Glutamatergic neuron (in vitro differentiated cells): ENCODE data around the gene CCDC85C. TPM values are rescaled to one million over a fixed set of nuclear protein-coding genes. Genes with fewer than 3 reads are reported as not detected.

Experiments
- DNase-seq: peaks from one replicate; pipeline ENCODE4 v3.0.0; 2022
- H3K27ac Mint-ChIP-seq: one replicate; pipeline ENCODE4 v1.8.0; 2020; ENCODE audit warnings: mild to moderate bottlenecking, mixed read lengths, inconsistent platforms; ENCODE audit not compliant: unreplicated experiment
- H3K27me3 Mint-ChIP-seq: one replicate; pipeline ENCODE4 v1.8.0; 2020; ENCODE audit warnings: mild to moderate bottlenecking, moderate library complexity, mixed read lengths, inconsistent platforms; ENCODE audit not compliant: unreplicated experiment
- H3K36me3 Mint-ChIP-seq: one replicate; pipeline ENCODE4 v1.8.0; 2020; ENCODE audit warnings: mild to moderate bottlenecking, mixed read lengths, inconsistent platforms; ENCODE audit not compliant: unreplicated experiment
- H3K4me1 Mint-ChIP-seq: one replicate; pipeline ENCODE4 v1.8.0; 2020; ENCODE audit warnings: mild to moderate bottlenecking, low read depth, mixed read lengths, inconsistent platforms; ENCODE audit not compliant: unreplicated experiment
- H3K4me3 Mint-ChIP-seq: one replicate; pipeline ENCODE4 v1.8.0; 2020; ENCODE audit warnings: mild to moderate bottlenecking, mixed read lengths, inconsistent platforms; ENCODE audit not compliant: unreplicated experiment
- H3K9me3 Mint-ChIP-seq: one replicate; pipeline ENCODE4 v1.8.0; 2020; ENCODE audit warnings: mild to moderate bottlenecking, moderate library complexity, mixed read lengths, inconsistent platforms; ENCODE audit not compliant: unreplicated experiment
- total RNA-seq: library from RNA; stranded (reverse); fragmentation: NEBNext Ultra II Directional; extraction: Animal tissue kit (Norgen Biotek cat#: 25700); gene quantifications from one replicate; pipeline ENCODE4 v1.2.1, GENCODE V29; 2021; ENCODE audit not compliant: unreplicated experiment
- TF ChIP-seq, protein P1 (sequence below): fragments of 200-600 bp; sonication (generic); IDR thresholded peaks from one replicate; pipeline ENCODE4 v1.5.0; 2021; ENCODE audit not compliant: partially characterized antibody, unreplicated experiment

Gene CCDC85C
- total RNA-seq, 1 donor from 2014 or later = 32.3 TPM

DNA sequence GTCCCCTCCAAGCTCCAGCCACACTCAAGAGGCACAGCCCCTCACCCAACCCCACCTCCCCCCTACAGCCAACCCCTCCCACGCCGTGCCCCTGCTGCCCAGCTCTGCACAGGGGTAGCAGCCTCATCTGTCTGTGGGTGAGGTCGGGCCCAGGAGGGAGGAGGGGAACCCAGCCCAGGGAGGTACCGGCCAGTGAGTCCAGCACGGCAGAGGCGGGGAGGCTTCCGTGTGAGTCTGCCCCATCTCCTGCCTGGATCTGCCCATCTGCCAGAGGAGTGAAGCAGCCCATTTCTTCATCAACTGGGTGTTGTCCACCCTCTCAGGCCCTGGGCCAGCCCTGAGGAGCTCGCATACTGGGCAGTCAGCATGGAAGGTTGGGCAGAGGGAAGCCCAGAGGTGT lies 68.6 kb downstream of the CCDC85C start:
- no peaks in the 10 kb centered on the region for H3K36me3 Mint-ChIP-seq
- peaks cover 2% of the 10 kb centered on the region for H3K27me3 Mint-ChIP-seq
- DNase-seq = no peak
- H3K4me1 Mint-ChIP-seq = peaks cover 7% of the 10 kb centered on the region
- H3K27ac Mint-ChIP-seq = no peak overlapping the region
- no peak overlapping the region for H3K4me3 Mint-ChIP-seq
- no peaks in the 10 kb centered on the region for H3K9me3 Mint-ChIP-seq
- TF ChIP-seq, protein P1, sequence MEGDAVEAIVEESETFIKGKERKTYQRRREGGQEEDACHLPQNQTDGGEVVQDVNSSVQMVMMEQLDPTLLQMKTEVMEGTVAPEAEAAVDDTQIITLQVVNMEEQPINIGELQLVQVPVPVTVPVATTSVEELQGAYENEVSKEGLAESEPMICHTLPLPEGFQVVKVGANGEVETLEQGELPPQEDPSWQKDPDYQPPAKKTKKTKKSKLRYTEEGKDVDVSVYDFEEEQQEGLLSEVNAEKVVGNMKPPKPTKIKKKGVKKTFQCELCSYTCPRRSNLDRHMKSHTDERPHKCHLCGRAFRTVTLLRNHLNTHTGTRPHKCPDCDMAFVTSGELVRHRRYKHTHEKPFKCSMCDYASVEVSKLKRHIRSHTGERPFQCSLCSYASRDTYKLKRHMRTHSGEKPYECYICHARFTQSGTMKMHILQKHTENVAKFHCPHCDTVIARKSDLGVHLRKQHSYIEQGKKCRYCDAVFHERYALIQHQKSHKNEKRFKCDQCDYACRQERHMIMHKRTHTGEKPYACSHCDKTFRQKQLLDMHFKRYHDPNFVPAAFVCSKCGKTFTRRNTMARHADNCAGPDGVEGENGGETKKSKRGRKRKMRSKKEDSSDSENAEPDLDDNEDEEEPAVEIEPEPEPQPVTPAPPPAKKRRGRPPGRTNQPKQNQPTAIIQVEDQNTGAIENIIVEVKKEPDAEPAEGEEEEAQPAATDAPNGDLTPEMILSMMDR = no peak

DNA sequence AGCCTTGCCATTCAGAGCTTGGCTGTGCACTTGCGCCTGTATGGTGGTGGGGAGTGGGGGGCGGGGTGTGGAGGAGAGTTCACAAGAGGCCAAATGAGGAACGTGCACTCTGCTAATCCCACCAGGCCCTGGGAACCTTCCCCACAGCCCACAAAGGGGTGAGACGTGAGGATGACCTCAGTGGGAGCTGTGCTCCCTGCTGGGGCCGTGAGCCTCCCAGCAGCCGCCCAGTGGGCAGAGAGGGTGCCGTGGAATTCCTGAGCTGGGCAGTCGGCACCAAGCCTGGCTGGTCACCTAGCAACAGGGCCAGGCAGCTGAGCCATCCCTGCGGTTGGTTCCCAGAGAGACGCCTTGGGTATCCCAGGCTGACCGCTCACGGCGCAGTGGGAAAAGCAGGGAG lies 69.1 kb downstream of the CCDC85C start:
- no peak for DNase-seq
- TF ChIP-seq, protein P1 = no peak

DNA sequence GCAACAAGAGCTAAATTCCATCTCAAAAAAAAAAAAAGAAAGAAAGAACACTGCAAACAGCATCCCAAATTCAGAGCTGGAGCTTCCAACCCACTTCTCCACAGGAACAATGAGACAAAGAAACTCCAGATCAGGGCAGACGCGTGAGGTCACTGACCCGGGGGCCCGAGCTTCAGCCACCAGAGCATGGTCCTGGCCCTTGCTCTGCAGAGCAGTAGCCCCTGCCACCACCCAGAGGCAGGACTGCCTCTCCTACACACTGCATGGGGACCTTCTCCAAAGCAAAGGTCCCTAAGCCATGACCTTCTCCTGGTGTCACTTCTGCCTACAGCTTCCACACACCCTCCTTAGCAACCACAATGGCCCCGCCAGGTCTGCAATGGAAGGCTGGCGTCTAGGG lies 69.7 kb downstream of the CCDC85C start:
- H3K27ac Mint-ChIP-seq = no peak overlapping the region
- peaks cover 2% of the 10 kb centered on the region for H3K27me3 Mint-ChIP-seq
- TF ChIP-seq, protein P1 = no peak
- no peaks in the 10 kb centered on the region for H3K36me3 Mint-ChIP-seq
- peaks cover 7% of the 10 kb centered on the region for H3K4me1 Mint-ChIP-seq
- H3K9me3 Mint-ChIP-seq = peaks cover 2% of the 10 kb centered on the region
- no peak overlapping the region for H3K4me3 Mint-ChIP-seq
- no peak for DNase-seq

More for the DNA sequence above, 69.1 kb downstream of the CCDC85C start:
- Mint-ChIP-seq H3K4me1 (peaks cover 7% of the 10 kb centered on the region), H3K36me3 (no peaks in the 10 kb centered on the region), H3K27me3 (peaks cover 2% of the 10 kb centered on the region), H3K9me3 (peaks cover 2% of the 10 kb centered on the region), H3K27ac (no peak overlapping the region), H3K4me3 (no peak overlapping the region)

DNA sequence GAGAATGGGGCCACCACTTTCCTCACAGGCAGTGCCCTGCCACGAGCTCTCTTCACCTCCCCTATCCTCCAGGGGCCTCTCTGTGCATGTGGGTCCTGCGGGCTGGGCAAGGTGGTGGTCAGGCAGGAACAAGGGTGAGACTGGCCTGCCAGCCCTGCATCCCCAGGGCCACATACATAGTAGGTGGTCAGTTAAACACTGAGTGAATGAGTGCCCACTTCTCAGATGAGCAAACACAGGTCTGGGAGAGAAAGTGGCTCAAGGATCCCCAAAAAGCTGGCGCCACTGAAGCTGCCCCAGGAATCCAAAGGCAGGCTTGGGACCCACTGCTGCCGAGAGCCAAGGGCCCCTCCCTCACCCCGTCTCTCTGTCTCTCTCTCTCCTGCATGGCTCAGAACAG lies 71.7 kb downstream of the CCDC85C start:
- peaks cover 7% of the 10 kb centered on the region for H3K9me3 Mint-ChIP-seq
- DNase-seq = no peak
- peaks cover 2% of the 10 kb centered on the region for H3K4me1 Mint-ChIP-seq
- TF ChIP-seq, protein P1 = no peak
- no peak overlapping the region for H3K27ac Mint-ChIP-seq
- H3K36me3 Mint-ChIP-seq = no peaks in the 10 kb centered on the region
- no peak overlapping the region for H3K4me3 Mint-ChIP-seq
- H3K27me3 Mint-ChIP-seq = peaks cover 4% of the 10 kb centered on the region

DNA sequence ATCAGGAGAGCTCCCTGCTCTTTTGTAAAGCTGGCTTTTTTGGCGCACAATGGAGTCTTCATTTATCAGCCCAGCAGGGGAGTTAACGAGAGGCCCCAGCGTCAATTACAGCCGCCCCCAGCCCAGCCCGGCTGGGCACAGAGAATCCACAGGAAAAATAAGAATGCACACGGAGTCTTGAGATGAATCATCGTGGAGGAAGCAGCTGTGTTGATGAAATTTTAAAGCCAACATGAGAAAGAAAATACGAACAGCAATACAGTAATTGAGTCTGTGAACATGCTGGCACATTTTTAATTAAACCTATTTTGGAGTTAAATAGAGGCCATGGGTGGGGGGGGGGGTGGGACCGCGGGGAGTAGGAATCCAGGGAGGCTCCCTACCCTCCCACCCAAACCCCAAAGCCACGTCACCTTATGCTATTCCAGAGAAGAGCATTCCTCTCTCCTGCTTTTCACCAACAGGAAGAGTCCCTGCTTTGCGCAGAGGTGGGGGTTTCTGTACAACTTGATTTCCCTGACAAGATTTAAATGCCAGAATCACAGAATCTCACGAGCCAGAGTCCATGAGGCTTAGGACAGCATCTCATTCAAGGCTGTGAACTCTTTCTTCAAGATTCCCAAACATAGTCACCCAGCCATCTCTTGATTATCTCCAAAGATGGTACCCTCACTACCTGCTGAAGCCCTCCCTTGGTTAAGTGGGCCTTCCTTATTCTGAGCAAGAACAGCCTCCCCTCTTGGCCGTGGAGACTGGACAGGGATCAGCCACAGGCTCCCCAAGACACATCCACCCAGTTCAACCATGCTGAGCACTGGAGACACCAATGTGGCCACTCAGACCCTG lies 72.5 kb downstream of the CCDC85C start:
- Mint-ChIP-seq H3K9me3 (peaks cover 7% of the 10 kb centered on the region), H3K27me3 (peaks cover 6% of the 10 kb centered on the region), H3K36me3 (no peaks in the 10 kb centered on the region), H3K27ac (no peak overlapping the region), H3K4me1 (peaks cover 2% of the 10 kb centered on the region), H3K4me3 (no peak overlapping the region)
- TF ChIP-seq, protein P1 = no peak
- no peak for DNase-seq
